22Rv1 (cell line): Measurements from ENCODE around the gene ACTL6A.

Source experiments
- H3K27ac ChIP-seq: fragments of 450-650 bp; 2 replicates; pipeline ENCODE4 v1.5.1; 2017
- CTCF ChIP-seq: fragments of 450-650 bp; IDR thresholded peaks from 2 replicates; pipeline ENCODE4 v1.5.1; 2017; ENCODE audit warnings: mild to moderate bottlenecking
- ZFX ChIP-seq: fragments of 450-650 bp; IDR thresholded peaks from 2 replicates; pipeline ENCODE4 v1.6.1; 2017; ENCODE audit warnings: antibody characterized with exemption, borderline replicate concordance

Gene ACTL6A

GRCh38 chr3:179551349-179552105, 11.2 kb upstream of the ACTL6A start:
- H3K27ac ChIP-seq, result no peak overlapping the region
- no peak for TF ChIP-seq CTCF
- TF ChIP-seq ZFX, result no peak

GRCh38 chr3:179558742-179559364, 3.9 kb upstream of the ACTL6A start:
- no peak overlapping the region for H3K27ac ChIP-seq
- TF ChIP-seq ZFX, result no peak
- TF ChIP-seq CTCF, result peak; percentile 89

- TF ChIP-seq CTCF (no peak), ZFX (no peak)
- H3K27ac ChIP-seq, result no peak overlapping the region
These were observed 1.9 kb upstream of the ACTL6A start for GRCh38 chr3:179560791-179561190.

- TF ChIP-seq ZFX (no peak), CTCF (peak; percentile 12; the same call in 1 of the 2 replicates)
These were observed 601 bp downstream of the ACTL6A start for GRCh38 chr3:179563271-179563783.

GRCh38 chr3:179565496-179565895, 2.8 kb downstream of the ACTL6A start:
- TF ChIP-seq CTCF (no peak), ZFX (no peak)
- H3K27ac ChIP-seq, result no peak overlapping the region

More at GRCh38 chr3:179563271-179563783, 601 bp downstream of the ACTL6A start:
- peak overlapping the region; percentile 58 for H3K27ac ChIP-seq

- no peak overlapping the region for H3K27ac ChIP-seq
- no peak for TF ChIP-seq ZFX
- no peak for TF ChIP-seq CTCF
These were observed 18.3 kb downstream of the ACTL6A start for GRCh38 chr3:179580992-179581391.

GRCh38 chr3:179589143-179589542, 26.4 kb downstream of the ACTL6A start:
- no peak overlapping the region for H3K27ac ChIP-seq
- TF ChIP-seq ZFX, result no peak
- no peak for TF ChIP-seq CTCF
